Stimulated activated CD8-positive, alpha-beta memory T cell treated with anti-CD3 and anti-CD28 coated beads, Interleukin-2, amount 100 ng/mL, for 1 hour (primary cell): ENCODE data around the gene IQCK.

Source experiments
- DNase-seq, 2 donors: peaks; one replicate each; pipeline ENCODE4 v3.0.0-alpha.2; 2020; ENCODE audit warnings: low read depth in 2 of 2

IQCK gene

GRCh38 chr16:19804538-19805323, 86.7 kb downstream of the IQCK start:
- DNase-seq = peak in 1 of 2 donors; percentile 2

- DNase-seq = no peak
Observed at GRCh38 chr16:19805459-19806162, 87.5 kb downstream of the IQCK start.

- no peak for DNase-seq
Observed at GRCh38 chr16:19808061-19808641, 90.1 kb downstream of the IQCK start.

- no peak for DNase-seq
Observed at GRCh38 chr16:19809121-19809635, 91.1 kb downstream of the IQCK start.

DNA sequence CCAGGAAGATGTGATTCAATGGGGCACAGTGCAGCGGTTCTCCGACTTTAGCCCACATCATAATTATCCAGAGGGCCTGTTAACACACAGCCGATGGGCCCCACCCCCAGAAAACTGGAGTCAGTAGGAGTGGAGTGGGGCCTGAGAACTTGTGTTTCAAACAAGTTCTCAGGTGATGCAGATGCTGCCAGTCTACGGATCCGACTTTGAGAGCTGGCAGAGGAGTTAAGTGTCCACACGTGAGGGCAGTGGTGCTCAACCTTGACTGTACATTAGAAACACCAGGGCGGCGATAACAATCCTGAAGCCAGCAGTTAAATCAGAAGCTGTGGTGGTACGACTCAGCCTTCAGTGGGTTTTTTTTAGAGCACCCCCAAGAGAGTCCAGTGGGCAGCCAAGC, 91.6 kb downstream of the IQCK start:
- no peak for DNase-seq

- no peak for DNase-seq
Observed at GRCh38 chr16:19810817-19811731, 93.0 kb downstream of the IQCK start.

GRCh38 chr16:19812986-19813385, 94.9 kb downstream of the IQCK start:
- no peak for DNase-seq

DNA sequence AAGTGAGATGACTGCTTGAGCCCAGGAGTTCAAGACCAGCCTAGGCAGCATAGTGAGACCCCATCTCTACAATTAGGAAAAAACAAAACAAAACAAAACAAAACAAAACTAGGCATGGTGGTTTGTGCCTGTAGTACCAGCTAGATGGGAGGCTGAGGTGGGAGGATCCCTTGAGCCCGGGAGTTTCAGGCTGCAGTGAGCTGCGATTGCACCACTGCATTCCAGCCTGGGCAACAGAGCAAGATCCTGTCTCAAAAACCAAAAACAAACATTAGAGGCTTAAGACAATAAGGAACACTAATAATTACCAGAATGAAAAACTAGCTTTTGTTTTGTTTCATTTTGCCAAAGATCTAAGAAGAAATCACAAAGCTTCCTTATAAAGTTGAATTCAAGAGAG, 97.3 kb downstream of the IQCK start:
- DNase-seq = no peak

DNA sequence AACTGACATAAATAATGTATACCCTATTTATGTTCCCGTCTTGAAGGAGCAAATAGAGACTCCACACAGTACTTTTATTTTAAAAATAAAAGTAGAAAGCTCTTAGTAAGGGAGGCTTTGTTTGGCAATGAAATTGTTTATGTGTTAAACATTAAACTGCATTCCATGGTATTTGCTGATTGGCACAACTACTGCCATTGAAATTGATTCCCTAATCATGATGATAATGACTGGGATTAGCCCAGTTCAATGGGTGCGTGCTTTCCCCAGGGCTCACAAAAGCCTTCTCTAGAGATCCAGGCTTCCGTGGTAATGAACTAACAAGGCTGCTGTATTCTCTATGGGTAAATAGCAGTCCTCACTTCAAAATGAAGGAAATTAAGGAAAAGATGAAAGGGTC, 99.1 kb downstream of the IQCK start:
- no peak for DNase-seq

- DNase-seq = no peak
Observed at GRCh38 chr16:19817875-19818274, 99.8 kb downstream of the IQCK start.

DNA sequence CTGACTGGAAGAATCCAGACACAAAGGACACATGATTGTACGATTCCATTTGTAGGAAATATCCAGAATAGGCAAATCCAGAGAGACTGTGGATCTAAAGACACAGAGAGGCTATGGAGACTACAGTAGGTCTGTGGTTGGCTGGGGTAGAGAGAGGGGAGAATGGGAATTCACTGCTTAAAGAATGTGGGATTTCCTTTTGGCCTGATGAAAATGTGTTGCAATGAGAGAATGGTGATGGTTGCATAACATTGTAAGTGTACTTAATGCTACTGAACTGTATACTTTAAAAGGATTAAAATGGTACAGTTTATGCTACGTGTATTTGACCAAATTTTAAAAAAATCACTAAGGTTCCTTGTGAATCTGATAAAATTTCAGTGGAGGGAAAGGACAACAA, 104.5 kb downstream of the IQCK start:
- no peak for DNase-seq

GRCh38 chr16:19823322-19823721, 105.3 kb downstream of the IQCK start:
- DNase-seq = no peak

DNA sequence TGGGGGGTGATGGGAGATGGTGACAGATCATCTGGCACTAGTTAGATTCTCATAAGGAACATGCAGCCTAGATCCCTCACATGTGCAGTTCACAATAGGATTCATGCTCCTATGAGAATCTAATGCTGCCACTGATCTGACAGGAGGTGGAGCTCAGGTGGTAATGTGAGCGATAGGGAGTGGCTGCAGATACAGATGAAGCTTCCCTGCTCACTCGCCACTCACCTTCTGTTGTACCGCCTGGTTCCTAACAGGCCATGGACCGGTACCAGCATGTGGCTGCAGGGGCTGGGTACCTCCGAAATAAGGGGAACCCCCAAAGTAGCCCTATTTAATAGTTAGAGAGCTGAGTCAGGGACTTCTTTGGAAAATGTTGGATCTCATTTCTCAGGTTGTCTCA, 106.1 kb downstream of the IQCK start:
- DNase-seq = no peak

DNA sequence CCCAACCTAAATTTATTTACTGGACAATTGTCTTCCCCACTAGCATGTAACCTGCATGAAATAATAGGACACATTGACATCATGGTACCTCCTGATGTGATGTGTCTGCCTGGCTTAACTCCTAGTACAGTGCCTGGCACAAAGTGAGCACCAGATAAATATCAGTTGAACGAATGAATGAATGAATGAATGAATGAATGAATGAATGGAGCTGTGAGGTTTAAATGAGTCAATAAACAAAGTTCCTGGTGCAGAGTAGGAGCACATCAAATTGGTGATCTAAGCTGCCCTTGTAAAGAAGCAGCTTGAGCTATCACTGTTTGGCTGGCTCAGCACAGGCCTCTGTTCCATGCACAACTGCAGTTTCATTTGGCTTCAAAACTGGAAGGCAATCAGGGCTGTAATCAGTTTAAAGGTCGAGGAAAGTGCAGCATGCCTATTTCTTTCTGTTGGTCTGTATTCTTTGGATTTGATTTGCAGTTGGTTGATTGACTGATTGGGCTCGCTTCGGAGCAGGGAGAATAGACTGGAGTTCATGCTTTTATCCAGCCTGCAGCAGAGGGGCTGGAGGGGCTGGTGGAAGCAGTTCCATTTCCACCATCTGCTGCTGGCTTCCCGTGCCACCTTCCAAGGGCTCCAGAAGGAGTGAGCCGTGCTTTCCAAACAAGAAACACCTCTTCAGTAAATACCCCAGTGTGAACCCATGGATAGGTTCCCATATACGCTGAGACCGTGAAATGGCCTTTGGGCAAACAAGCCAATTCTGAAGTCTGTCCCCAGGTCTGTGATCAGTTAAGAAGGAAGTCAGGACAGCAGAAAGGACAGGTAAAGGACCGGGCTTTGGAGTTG, 112.0 kb downstream of the IQCK start:
- DNase-seq = no peak

DNA sequence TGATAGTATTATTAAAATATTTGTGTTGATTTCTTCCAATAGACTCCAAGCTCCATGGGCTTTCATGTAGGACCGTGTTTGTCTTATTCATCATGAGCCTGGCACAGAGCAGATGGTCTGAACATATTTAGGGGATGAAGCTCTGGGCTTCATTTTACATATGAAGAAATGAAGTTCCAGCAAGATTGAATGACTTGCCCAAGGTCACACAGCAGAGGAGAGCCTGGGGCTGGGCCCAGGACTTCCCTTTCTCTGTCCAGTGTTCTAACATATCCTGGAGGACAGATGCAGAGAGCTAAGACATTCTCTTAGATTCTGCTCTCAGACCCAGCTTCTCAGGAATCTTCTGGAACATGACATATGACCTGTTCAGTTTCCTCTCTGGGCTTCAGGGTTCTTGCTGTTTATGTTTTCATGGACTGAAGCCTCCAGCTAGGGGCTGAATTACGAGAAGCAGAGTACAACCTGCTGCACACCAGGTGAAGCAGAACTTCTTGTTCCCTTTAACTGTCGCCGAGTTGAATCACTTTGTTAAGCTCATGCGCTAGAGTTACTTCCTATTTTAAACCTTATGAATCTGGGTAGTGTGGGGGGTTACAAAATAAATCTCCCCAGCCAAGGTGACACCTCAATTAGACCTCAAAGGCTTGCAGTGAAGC, 113.0 kb downstream of the IQCK start:
- DNase-seq = no peak

DNA sequence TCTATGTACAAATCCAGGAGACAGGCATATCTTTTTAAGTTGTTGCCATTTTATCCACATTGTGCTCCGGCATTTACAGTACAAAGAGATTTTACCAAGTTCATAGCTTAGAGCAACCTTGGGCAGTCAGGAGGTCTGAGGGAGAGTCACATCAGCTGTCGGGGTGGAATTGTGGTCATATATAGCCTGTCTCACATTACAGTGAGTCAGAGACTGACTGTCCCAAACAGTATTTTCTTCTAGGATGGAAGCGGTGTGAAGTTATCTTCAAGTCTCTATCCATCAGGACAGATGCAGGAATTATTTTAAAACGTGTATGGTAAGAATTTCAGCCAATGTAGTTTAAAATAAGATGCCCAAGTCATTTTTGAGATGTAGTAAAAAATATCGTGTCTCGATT, 113.6 kb downstream of the IQCK start:
- DNase-seq = no peak

DNA sequence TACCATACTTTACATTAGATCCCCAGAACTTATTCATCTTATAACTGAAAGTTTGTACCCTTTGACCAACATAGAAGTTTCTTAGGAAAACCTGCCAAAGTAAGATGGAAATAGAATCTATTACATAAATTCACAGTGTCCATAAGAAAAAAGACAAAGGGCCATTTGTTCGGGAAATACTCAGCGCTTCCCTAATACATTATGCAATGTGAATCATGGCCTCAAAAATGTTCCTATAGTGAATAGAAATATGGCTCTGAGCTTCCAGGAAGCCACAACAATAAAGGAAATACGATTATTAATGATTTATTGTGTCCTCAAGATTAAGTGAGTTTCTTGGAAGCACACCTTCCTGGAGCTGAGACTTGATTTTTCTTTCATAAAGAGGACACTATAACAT, 115.1 kb downstream of the IQCK start:
- DNase-seq = no peak

- DNase-seq = no peak
Observed at GRCh38 chr16:19833581-19833980, 115.5 kb downstream of the IQCK start.

DNA sequence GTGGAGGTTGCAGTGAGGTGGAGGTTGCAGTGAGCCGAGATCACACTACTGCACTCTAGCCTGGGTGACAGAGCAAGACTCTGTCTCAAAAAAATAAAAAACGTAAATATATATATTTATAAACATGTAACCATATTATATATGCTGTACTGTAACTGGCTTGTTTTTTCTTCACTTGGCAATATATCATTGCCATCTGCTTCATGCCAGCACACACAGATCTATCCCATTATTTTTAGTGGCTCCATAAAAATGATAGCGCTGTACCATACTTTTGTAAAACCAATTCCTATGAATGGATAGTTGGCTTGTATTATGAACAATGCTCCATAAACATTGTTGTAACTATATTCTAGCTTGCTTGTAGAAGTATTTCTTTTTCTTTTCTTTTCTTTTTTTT, 117.1 kb downstream of the IQCK start:
- DNase-seq = no peak

GRCh38 chr16:19835968-19836421, 117.9 kb downstream of the IQCK start:
- no peak for DNase-seq
